Activated CD4-positive, alpha-beta T cell treated with anti-CD3 and anti-CD28 coated beads, Interleukin-2, amount 50 U/mL, for 4 hours (primary cell): Measurements from ENCODE around the gene SYN1.
A peak's percentile ranks its signal among the peaks of the same experiment; 100 is the strongest.

Experiments
- DNase-seq, 2 experiments: peaks; one replicate each; pipeline ENCODE4 v3.0.0-alpha.2; 2020

The SYN1 gene

DNA sequence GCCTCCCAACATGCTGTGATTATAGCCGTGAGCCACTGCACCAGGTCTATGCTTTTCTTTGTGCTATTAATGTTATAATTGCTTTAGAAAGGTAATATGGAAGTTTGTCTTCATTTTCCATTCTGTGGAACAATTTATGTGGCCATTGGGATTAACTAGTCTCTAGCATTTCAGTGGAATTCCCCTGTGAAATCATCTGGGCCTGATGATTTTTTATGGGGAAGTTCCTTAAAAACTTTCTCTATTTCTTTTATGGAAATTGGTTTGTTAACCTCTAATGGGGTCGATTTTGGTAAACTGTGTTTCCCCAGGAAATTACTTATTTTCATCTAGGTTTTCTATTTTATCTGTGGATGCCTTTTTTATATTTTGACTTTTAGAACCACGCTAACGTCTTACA, 26.1 kb downstream of the SYN1 start:
- no peak for DNase-seq

DNA sequence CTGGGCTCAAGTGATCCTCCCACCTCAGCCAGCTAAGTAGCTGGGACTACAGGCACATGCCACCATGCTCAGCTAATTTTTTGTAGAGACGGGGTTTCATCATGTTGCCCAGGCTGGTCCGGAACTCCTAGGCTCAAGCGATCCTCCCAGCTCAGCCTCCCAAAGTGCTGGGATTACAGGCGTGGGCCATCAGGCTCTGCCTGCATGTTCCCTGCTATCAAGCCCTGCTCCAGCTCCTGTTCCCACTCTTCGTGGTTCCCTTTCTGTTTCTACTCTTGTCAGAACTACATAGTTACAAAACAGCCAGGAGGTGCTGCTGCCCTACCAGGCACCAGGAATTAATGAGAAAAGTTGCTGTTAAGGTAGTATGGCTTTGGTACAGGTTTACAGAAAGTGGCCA, 28.7 kb downstream of the SYN1 start:
- DNase-seq: no peak

DNA sequence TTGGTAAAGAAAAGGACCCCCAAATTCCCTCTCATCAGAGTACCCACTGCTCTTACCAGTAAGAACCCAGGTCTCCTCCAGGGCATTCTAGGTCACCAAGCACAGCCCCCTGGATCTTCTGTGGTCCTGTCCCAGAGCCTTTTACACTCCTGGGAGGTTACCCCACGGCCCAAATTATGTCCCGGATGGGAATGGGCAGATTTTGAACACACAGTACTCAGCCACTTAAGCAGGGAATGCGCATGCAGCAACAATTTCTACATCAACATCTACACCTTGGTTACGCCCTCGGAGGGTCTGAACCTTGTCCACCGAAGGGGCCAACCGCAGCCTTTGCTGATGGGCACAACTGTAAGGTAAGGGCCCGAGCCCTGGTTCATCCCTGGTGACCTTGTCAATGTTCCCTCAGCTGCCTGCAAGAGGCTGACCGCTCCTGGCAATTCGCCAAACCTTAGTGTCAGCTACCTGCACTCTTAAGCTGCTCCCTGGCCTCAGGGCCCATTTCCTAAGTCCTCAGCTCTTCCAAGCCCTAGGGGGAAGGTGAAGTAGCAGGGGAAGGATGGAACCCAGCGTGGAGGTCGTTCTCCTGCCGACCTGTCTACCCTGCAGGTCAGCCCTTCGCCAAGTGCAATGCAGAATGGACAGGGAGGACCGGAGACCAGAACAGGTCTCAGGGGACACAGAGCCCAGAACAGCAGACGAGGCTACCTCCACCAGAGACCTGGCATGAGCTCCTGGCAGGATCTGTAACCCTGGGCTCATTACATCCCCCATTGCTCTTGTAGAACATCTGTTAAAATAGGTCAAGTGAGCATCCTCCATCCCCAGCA, 31.5 kb downstream of the SYN1 start:
- DNase-seq: no peak

DNA sequence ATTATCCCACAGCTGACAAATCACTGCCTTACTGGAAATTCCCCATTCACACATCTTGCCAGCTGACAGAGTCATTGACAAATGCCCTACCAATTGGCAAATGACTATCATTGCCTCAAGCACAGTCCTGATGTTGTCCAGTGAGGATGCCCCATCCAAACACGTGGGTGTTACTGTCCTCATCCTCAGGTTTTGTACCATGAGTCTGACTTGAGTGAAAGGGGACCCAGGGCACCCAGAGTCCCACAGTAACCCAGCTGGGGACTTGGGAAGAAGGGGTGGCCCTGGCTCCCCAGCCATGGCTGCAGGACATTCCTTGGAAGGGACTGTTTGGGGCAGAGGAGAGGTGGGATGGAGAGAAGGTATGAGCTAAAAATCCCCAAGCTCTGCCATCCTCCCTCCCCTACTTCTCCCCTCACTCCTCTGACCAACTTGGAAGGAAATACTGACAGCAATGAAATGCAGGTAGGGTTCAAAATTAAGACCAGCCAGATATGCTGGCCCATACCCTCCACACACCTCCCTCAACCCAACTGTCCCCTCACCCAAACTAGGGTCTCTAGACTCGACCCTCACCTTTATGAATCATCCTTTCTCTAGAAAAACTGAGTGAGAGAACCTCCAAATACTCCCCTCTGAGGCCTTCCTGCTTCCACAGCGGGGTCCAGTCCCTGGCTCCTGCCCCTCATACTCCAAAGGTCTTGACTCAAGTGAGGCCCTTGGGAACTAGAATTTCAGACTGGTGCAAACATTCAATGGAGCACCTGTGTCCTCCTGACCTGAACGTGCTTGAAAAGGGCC, 32.4 kb downstream of the SYN1 start:
- no peak for DNase-seq

DNA sequence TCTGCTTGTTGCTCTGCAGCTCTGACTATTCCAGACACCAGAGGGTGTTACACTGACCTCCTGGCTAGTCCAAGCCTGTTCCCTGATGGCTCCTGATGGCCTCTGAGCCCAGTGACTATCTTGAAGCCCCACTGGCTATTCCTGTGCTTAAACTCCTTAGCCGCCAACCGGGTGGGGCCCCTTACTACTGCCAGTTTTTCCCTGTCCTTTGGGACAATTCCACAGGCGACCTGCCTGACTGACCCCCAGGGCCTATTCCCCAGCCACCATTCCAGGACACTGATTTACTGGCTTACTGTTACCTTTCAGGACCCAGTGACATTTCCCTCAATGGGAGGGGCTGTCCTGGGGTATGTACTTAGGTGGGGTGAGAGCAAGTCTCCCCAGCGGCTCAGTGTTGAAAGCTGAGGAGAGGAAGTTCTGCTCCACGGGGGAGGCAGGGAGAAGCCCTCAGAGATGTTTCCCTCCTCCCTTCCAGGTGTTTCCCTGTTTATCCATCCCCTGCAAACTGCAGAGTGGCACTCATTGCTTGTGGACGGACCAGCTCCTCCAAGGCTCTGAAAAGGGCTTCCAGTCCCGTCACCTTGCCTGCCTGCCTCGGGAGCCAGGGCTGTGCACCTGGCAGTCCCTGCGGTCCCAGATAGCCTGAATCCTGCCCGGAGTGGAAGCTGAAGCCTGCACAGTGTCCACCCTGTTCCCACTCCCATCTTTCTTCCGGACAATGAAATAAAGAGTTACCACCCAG, 33.4 kb downstream of the SYN1 start:
- no peak for DNase-seq

DNA sequence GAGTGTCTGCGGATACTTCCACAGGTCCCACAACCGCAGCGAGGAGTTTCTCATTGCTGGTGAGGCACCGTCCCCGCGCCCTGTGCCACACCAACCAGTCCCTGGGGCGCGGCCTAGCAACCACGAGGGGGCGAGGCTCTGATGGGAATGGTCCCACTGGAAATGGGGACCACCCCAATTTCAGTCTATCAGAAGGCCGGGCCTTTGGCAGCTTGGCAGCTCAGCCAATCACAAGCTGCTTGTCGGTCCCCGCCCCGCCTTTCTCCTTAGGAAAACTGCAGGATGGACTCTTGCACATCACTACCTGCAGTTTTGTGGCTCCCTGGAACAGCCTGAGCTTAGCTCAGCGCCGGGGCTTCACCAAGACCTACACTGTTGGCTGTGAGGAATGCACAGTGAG, 34.4 kb downstream of the SYN1 start:
- no peak for DNase-seq

DNA sequence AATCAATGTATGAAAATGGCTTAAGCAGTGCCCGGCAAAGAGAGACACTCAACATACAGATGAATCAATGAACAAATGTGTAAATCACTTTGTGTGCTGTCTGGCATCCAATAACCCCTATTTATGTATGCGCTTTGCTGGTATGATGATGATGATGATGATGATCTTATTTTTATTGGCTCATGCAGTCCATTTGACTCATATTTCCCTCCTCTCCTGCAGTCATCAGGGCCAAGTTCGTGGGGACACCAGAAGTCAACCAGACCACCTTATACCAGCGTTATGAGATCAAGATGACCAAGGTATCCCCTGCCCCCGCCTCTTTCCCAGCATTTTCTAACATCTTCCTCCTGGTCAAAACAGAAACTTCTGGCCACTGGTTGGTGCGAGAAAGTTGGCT, 34.9 kb downstream of the SYN1 start:
- DNase-seq: no peak

DNA sequence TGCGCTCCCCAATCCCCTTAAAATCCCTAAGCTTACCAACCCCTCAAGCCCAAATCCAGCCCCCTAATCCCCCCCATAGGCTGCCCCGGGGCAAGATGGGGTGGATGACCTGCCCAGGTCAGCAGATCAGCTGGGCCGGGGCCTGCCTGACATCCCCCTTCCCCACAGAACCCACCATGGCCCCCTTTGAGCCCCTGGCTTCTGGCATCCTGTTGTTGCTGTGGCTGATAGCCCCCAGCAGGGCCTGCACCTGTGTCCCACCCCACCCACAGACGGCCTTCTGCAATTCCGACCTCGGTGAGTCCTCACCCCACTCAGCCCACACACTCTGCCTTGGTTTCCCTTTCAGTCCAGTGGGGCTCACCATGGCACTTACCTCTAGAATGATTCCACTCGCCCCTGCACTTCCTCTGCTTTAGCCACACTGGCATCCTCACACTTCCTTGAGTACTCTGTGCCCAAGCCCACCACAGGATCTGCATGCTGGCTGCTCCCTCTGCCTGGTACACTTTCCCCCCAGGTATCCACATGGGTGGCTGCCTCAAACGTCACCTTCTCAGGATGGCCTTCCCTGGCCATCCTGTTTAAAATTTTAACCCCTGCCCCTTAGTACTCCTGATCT, 36.3 kb downstream of the SYN1 start:
- no peak for DNase-seq

DNA sequence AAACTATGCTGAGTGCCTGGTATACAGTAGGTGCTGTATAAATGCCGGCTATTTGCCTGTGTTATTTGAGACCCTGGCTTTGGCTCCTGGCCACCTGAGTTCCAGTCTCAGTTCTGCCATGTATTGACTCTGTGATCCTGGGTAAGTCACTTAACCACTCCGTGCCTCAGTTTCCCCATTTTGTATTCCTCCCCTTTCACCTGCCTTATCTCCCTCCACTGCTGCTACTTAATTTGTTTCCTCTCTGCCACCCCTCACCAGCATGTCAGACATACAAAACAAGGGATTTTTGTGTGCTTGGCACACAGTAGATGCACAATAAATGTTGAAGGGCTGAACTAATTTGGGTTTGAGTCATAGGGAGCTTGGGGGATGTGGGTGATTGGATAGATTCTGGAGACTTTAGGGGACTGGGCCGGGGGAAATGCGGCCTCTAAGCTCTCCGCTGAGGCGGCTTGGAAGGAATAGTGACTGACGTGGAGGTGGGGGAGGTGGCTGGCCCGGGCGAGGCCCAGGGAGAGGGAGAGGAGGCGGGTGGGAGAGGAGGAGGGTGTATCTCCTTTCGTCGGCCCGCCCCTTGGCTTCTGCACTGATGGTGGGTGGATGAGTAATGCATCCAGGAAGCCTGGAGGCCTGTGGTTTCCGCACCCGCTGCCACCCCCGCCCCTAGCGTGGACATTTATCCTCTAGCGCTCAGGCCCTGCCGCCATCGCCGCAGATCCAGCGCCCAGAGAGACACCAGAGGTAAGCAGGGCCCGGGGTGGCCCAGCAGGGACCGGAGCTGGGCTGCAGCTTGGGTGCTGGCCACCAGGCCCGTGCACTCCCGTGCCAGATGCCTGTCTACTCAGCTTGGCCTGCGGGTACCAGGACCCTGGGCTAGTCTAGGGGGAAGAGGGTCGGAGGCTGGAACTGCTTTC, 37.7 kb downstream of the SYN1 start, which contains the start of gene TIMP1:
TSS of gene TIMP1 (plus strand) at position 706 of the 917 bp plus-strand sequence. CDS start 980 bp downstream, outside the sequence.
- DNase-seq: peak; percentile 79 to 81

DNA sequence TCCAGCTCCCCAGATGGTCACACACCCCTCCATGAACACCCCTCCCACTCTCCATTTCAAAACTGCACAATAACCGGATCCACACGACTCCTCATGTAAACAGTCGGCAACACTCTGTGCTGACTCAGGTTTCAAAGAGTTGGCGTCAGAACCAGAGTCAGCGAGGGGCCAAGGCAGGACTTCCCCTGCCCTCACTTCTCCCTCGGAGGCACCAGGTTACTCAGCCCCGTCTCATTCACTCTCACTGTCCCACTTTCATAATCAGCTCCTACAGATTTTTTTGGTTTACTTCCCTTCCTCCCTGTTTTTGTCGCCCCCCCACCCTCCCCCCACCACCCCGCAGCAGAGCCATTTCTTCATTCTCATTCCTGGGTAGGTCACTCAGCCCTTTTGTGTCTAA, 40.1 kb downstream of the SYN1 start:
- peak in 1 of 2 experiments; percentile 14 for DNase-seq

DNA sequence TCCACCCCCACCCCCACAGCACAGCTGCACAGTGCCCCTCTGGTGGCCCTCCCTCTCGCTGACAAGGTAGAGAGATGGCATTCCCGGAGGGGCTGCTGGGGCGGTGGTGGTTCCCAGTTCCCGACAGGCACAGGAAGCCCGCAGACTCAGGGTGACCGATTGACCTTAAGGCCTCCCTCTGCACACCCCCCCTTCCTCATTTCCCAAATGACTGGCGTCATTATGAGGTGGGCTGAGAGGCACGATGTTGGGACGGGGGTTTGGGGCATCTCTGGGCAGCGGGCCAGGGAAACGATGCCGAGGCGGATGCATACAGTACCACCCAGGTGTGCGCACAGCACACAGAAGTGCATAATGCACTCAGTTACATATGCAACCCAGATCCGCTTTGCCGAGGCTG, 41.0 kb downstream of the SYN1 start:
- no peak for DNase-seq

DNA sequence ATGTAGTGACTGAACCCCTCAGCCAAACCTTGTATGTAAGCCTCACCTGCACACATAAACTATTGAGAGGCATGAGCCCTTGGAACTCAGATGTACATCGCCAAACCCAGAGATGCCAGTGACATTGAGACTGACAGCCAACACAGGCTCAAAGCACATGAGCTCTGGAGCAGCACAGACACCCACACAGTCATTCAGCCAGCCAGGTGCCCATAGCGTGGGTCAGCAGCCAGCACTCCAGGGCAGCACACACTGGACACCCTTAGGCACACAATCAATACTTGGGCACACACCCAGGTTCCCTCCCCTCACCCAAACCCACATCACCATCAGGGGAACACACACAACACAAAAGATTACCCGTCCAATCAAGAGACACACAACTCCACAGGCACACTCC, 41.8 kb downstream of the SYN1 start:
- no peak for DNase-seq

DNA sequence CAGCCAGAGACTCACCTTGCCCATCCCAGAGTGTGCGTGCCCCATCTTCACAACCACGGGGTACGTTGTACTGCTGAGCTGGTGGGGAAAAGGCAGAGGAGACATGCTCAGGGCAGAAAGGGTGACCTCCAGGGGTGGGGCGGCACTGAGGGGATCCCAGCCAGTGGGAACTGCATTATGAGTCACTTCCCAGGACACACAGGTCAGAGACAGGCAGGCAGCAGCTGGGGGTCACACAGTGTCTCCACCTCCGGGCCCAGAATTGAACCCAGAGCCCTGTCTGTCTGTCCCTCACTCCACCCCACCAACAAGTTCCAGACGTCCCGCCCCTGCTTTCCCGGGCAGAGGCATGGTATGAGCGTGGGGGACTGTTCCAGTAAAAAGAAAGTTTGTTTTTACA, 42.2 kb downstream of the SYN1 start:
- no peak for DNase-seq

DNA sequence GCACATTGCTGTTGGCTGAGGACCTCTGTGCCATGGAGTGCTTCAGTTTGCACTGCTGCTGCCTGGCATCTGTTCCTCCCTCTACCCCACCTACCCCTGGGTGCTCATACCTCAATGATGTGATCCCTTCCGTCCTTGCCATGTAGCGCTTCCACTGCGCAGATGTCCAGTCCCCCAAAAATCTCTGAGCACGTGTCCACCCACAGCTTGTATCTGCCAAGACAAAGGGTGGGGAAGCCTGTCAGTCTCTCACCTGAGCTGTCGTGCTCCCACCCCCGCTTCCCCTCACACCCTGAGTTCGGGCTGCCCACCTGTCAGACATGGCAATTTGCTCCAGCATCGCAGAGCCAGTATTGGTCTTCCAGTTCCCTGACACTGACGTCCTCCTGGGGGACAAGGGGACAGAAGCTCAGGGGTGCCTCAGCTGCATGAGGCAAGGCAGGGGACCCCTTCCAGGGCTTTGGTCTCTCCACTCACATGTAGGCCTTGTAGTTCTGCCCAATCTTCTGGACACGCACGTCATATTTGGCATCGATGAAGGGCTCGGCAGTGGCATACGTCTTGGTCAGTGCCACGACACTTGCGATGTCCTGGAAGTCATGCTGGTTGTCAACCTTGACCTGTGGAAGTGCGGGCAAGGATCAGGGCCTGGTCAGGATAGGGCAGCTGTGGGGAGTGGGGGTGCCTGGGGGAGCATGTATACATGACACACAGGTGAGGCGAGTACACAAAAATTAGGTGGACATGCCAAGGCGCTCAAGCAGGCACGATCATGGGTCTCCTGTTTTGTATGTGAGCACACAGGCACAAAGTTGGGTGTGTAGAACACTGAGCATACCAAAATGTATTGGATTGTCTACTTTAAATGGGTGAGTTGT, 43.4 kb downstream of the SYN1 start:
- no peak for DNase-seq

DNA sequence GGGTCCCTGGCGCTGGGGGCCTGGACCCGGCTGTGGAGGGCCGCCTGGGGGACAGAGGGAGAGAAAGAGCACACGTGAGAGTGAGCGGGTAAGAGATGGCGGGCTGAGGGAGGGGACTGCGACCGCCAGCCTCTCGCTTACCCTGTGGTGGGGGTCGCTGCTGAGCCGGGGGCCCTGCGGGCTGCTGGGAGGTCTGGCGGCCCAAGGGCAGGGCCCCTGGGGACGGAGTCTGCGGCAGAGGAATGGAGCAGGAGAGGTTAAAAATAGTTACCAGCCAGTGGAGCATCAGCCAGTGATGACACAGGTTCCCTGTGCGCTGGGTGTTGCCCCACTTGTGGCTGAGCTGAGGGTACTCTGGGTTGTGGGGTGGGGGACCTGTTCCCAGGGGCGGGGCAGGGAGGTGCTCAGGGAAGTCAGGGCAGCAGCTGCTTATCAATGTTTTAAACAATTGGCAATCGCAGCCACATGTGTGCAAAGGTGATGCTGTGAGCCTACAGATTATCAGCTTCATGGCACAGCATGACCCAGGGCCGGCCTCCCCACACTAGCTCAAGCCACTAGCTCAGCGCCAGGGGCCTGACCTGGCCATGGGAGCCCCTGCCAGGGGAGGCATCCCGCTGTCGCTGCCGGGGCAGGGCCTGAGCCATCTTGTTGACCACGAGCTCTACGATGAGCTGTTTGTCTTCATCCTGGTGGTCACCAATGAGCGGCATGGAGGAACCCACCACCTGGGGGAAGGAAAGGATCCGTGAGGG, 44.9 kb downstream of the SYN1 start:
- DNase-seq: no peak

DNA sequence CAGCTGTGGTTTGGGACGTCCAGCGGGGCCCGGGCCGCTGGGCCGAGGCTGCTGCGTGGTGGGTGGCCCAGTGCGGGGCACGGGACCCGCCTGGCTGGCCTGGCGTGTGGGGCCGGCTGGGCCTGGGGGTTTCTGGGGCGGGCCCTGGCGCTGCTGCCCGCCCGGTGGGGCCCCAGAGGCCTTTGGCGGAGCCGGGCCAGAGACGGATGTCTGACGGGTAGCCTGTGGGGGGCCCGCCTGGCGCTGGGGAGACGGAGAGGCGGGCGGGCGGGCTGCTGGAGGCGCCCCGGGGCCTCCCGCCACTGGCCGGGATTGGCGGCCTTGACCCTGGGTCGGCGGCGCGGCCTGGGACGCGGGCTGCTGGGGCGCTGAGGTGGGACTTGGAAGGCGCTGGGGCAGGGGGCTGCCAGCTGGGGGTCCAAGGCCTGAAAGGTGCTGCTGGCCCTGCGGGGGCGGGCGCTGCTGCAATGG, 45.5 kb downstream of the SYN1 start:
- no peak for DNase-seq

DNA sequence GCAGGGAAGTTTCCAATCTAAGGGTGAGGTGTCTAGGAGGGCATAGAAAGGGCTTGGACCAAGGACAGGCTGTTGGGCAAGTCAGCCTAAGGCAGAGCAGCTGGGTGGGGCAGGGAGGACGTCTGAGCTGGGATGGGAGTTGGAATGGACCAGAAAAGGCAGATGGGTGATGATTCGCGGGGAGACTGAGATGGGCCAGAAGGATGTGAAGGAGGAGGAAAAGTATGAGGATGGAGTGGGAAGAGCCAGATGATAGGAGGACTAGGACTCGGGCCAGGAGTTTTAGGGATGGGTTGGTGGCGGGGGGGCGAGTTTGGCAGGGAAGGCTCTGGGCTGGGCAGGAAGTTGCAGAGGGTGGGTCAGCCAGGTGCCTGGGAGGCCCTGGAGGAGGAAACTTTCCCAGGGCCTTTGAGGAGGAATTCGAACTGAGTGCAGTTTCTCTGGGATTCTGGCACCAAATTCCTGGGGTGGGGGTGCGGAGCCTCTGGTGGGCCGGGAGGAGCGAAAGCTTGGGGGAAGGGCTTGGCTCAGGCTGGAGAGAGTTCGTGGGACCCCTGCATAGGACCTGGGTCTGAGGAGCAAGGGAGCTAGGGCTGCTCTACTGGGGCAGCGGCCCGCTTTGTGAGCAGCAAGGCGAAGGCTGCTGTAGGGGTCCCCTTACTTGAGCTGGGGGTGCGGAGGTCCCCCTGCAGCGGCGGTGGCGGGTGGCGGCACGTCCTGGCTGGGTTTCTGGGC, 46.1 kb downstream of the SYN1 start:
- no peak for DNase-seq

DNA sequence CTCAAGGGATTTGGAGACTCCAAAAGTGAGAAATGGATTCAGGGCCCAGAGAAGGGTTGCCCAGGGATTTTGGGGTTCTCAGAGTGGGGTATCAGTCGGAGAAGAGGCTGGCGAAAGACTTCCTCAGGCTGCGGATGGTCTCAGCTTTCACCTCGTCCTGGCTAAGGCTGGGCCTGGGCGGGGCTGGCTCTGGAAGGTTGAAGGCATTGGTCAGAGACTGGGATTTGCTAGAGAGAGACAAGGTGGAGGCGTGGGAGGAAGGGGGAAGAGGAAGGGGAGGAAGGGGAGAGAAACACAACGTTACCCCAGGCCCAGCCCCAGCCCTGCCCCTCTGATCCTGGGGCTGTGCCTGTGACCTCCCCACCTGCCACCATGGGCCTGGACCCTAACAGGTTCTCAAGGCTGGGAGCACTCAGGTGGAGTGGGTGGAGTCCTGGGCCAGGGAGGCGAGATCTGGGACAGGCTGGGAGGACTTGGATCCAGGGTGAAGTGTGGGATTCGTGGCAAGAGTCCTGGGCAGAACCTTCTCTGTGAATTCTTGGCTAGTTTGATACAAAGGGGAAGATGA, 46.8 kb downstream of the SYN1 start:
- DNase-seq: no peak

DNA sequence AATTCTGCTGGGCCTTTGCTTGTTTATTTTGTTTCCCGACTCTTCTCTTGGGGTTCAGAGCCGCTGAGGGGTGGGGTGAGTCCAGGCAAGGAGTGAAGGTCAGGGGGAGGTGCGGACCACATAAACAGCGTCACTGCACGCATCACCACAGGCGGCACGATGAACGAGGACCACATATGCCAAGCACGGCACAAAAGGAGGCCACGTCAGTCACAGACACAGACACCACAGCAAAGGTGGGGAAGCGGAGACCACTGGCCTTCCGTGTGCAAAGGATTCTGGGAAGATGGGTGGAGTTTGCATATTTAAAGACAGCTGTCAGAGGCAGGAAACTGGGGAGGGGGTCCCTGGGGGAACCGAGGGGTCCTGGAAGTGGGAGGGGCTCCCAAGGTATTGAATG, 47.8 kb downstream of the SYN1 start:
- DNase-seq: no peak
